Loucy (cell line): ENCODE results near the gene VASH2.

Experiments
- H2AFZ ChIP-seq: fragments of 200-600 bp; sonication (generic); 2 replicates; pipeline ENCODE4 v1.6.0; 2016; ENCODE audit warnings: antibody characterized with exemption, mild to moderate bottlenecking, low read length, moderate library complexity
- H3F3A ChIP-seq: fragments of 200-600 bp; 2 replicates; pipeline ENCODE4 v1.6.0; 2016; ENCODE audit warnings: antibody characterized with exemption, low read depth, mild to moderate bottlenecking
- H3K27me3 ChIP-seq: fragments of 200-600 bp; sonication (generic); 2 replicates; pipeline ENCODE4 v1.6.1; 2014; ENCODE audit warnings: low read length, mild to moderate bottlenecking; ENCODE audit not compliant: insufficient read depth, poor library complexity, severe bottlenecking
- H3K36me3 ChIP-seq: fragments of 200-600 bp; sonication (generic); 2 replicates; pipeline ENCODE4 v1.6.1; 2016; ENCODE audit warnings: low read length; ENCODE audit not compliant: insufficient read depth
- H3K4me1 ChIP-seq: fragments of 200-600 bp; sonication (generic); 2 replicates; pipeline ENCODE4 v1.5.1; 2014; ENCODE audit warnings: low read length, mild to moderate bottlenecking; ENCODE audit not compliant: insufficient read depth, poor library complexity, severe bottlenecking
- H3K4me2 ChIP-seq: fragments of 200-600 bp; sonication (generic); 2 replicates; pipeline ENCODE4 v1.6.0; 2014; ENCODE audit warnings: antibody characterized with exemption, low read length, low read depth, mild to moderate bottlenecking; ENCODE audit not compliant: poor library complexity, severe bottlenecking
- H3K4me3 ChIP-seq: fragments of 200-600 bp; sonication (generic); 2 replicates; pipeline ENCODE4 v1.5.1; 2014; ENCODE audit warnings: low read length, mild to moderate bottlenecking, mixed read lengths; ENCODE audit not compliant: poor library complexity, severe bottlenecking
- H3K79me2 ChIP-seq: fragments of 200-600 bp; sonication (generic); 2 replicates; pipeline ENCODE4 v1.6.1; 2014; ENCODE audit warnings: low read length; ENCODE audit not compliant: insufficient read depth
- H3K9ac ChIP-seq: fragments of 200-600 bp; sonication (generic); 2 replicates; pipeline ENCODE4 v1.6.0; 2014; ENCODE audit warnings: mild to moderate bottlenecking, low read depth, low read length, moderate library complexity; ENCODE audit not compliant: poor library complexity, severe bottlenecking
- H3K9me2 ChIP-seq: fragments of 200-600 bp; sonication (generic); replicated peaks from 2 replicates; pipeline ENCODE4 v1.6.1; 2016; ENCODE audit warnings: low read depth, low read length, mixed read lengths
- H3K9me3 ChIP-seq: fragments of 200-600 bp; sonication (generic); 2 replicates; pipeline ENCODE4 v1.6.1; 2014; ENCODE audit warnings: mild to moderate bottlenecking, antibody characterized with exemption, low read length, low read depth; ENCODE audit not compliant: insufficient read depth
- H4K20me1 ChIP-seq: fragments of 200-600 bp; sonication (generic); 2 replicates; pipeline ENCODE4 v1.6.0; 2014; ENCODE audit warnings: antibody characterized with exemption, low read length, mild to moderate bottlenecking; ENCODE audit not compliant: insufficient read depth, poor library complexity, severe bottlenecking
- EZH2phosphoT487 ChIP-seq: fragments of 200-600 bp; IDR thresholded peaks from 2 replicates; pipeline ENCODE4 v1.6.1; 2018; ENCODE audit warnings: antibody characterized with exemption, mild to moderate bottlenecking, moderate library complexity, borderline replicate concordance
- TF ChIP-seq, protein P1 (sequence below): fragments of 200-600 bp; sonication (generic); conservative IDR thresholded peaks from 2 replicates; pipeline ENCODE4 v1.5.1; 2014; ENCODE audit warnings: mild to moderate bottlenecking, antibody characterized with exemption, low read length

VASH2 gene

DNA sequence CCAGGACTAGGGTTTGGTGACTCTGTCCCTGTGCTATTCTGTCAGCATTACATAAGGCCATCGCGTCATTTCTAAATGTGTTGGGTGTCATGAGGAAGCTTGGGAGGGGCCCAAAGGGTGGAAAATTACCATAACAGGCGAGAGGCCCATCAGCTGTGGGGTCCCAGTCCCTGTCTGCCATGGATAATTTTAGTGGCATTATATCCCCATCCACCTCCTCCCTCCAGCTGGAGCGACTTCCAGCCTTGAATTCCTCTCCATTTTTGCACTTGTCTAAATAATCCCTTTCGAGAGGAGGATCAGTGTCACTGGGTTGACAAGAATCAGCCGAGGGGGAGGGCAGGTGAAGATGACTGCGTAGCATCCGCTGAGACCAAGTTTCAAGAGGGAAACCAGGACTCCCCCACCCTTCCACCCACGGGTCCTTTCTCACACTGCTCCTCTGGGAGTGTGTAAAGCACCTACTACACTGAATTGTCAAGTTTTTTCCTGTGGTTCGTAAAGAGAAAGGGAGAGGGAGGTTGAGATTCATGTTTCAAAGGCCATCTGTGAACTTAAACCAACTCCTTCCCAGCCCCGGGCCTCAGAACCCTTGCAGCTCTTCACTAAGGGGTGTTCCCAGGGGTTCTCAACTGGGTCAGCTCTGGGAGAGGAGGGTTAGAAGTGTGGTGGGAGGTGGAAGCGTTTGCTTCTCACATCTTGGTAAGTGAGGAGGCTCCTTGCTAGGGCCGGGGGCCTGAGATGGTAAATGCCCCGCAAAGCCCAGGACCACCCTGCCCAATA, 29.2 kb downstream of the VASH2 start:
- no peaks in the 10 kb centered on the region for H3K4me1 ChIP-seq
- H4K20me1 ChIP-seq, result no peaks in the 10 kb centered on the region
- no peak overlapping the region for H3K4me3 ChIP-seq
- no peaks in the 10 kb centered on the region for H3K79me2 ChIP-seq
- H3K9me2 ChIP-seq, result no peaks in the 10 kb centered on the region
- no peak overlapping the region for H3K4me2 ChIP-seq
- no peak overlapping the region for H3K9ac ChIP-seq
- no peaks in the 10 kb centered on the region for H3K27me3 ChIP-seq
- H3K36me3 ChIP-seq, result peaks cover 22% of the 10 kb centered on the region; the same call in 1 of the 2 replicates
- H2AFZ ChIP-seq, result no peak overlapping the region
- TF ChIP-seq, protein P1, sequence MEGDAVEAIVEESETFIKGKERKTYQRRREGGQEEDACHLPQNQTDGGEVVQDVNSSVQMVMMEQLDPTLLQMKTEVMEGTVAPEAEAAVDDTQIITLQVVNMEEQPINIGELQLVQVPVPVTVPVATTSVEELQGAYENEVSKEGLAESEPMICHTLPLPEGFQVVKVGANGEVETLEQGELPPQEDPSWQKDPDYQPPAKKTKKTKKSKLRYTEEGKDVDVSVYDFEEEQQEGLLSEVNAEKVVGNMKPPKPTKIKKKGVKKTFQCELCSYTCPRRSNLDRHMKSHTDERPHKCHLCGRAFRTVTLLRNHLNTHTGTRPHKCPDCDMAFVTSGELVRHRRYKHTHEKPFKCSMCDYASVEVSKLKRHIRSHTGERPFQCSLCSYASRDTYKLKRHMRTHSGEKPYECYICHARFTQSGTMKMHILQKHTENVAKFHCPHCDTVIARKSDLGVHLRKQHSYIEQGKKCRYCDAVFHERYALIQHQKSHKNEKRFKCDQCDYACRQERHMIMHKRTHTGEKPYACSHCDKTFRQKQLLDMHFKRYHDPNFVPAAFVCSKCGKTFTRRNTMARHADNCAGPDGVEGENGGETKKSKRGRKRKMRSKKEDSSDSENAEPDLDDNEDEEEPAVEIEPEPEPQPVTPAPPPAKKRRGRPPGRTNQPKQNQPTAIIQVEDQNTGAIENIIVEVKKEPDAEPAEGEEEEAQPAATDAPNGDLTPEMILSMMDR, result no peak
- no peak for TF ChIP-seq EZH2phosphoT487
- H3K9me3 ChIP-seq, result no peaks in the 10 kb centered on the region
- H3F3A ChIP-seq, result no peaks in the 10 kb centered on the region

DNA sequence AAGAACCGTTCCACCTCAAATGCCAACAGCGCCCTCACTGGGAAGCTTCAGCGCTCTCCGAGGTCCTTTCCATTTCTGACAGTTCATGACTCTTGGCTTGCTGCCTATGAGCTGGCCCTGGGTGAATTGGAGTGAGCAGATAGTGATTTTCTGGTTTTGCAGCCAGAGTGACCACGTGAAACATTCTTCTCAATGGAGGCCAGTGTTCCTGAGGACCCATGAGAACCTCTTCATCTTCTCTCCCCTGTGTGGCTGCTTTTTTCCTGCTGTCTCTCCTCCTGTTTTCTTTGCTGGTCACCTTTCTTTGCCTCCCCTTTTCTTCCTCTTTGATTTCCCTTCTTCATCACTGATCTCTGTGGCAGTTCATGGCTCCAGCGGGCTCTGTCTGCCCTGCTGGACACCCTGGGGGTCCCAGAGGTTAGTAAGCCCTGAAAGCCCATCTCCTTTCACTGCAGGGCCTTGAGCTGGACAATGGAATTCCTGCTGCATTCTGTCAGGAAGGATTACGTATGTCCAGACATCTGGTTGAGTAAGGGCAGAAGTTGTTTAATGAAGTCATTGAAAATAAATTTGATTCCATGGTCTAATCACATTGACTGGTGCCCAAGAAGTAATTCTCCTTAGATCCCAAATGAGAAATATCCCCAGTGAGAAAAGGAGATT, 29.9 kb downstream of the VASH2 start:
- H3K9me3 ChIP-seq, result no peaks in the 10 kb centered on the region
- no peaks in the 10 kb centered on the region for H3K79me2 ChIP-seq
- H3K4me3 ChIP-seq, result no peak overlapping the region
- H3K4me2 ChIP-seq, result no peak overlapping the region
- peaks cover 16% of the 10 kb centered on the region; the same call in 1 of the 2 replicates for H3K36me3 ChIP-seq
- no peak overlapping the region for H3K9ac ChIP-seq
- no peak for TF ChIP-seq EZH2phosphoT487
- TF ChIP-seq, protein P1, result no peak
- H2AFZ ChIP-seq, result no peak overlapping the region
- no peaks in the 10 kb centered on the region for H3K4me1 ChIP-seq
- H3F3A ChIP-seq, result no peaks in the 10 kb centered on the region
- H3K9me2 ChIP-seq, result no peaks in the 10 kb centered on the region
- no peaks in the 10 kb centered on the region for H4K20me1 ChIP-seq
- H3K27me3 ChIP-seq, result no peaks in the 10 kb centered on the region

DNA sequence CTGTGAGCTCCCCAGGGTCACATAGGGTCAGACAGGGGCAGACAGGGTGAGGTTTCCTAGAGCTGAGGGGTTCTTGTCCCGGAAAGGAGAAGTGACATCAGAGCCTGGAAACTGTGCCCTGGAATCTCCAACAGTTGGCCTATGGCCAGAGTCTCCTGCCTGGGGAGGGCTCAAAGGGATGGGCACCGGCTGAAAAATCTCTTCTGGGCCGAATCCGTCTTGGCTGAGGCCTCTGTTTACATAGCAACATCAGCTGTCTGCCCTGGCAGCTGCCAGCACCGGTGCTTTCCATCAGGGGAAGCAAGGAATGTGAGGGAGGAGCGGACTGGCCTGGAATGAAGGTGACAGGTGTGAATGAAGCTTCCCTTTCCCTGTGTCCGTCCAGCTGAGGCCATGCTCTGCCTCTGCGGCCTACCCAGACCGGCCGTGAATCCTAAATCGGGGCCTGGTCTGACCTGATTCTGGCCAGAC, 30.7 kb downstream of the VASH2 start:
- no peaks in the 10 kb centered on the region for H4K20me1 ChIP-seq
- no peak overlapping the region for H3K9ac ChIP-seq
- no peak overlapping the region for H3K4me3 ChIP-seq
- H3F3A ChIP-seq, result no peaks in the 10 kb centered on the region
- no peaks in the 10 kb centered on the region for H3K27me3 ChIP-seq
- no peaks in the 10 kb centered on the region for H3K9me2 ChIP-seq
- peaks cover 11% of the 10 kb centered on the region; the same call in 1 of the 2 replicates for H3K36me3 ChIP-seq
- no peaks in the 10 kb centered on the region for H3K9me3 ChIP-seq
- no peaks in the 10 kb centered on the region for H3K79me2 ChIP-seq
- no peak overlapping the region for H2AFZ ChIP-seq
- no peaks in the 10 kb centered on the region for H3K4me1 ChIP-seq
- no peak overlapping the region for H3K4me2 ChIP-seq
- TF ChIP-seq, protein P1, result no peak
- TF ChIP-seq EZH2phosphoT487, result no peak
